HEK293 (cell line): ENCODE data around the gene SRPK1.

Experiments
- CTCF ChIA-PET: fragments of 350-600 bp; formaldehyde crosslinking; extraction: SDS; loops from one replicate; lab custom pipeline; 2021; ENCODE audit warnings: antibody characterized with exemption; lab: Yijun Ruan, JAX
- POLR2A ChIA-PET: fragments of 300-600 bp; formaldehyde crosslinking; extraction: SDS; loops from one replicate; lab custom pipeline; 2020; ENCODE audit warnings: antibody characterized with exemption, inconsistent platforms; lab: Yijun Ruan, JAX
- H3K27ac ChIP-seq: fragments of 200-500 bp; sonication (Bioruptor generic); 2 replicates; pipeline ENCODE4 v1.5.1; 2014; ENCODE audit warnings: low read depth, low read length, control low read depth, inconsistent platforms; ENCODE audit errors: extremely low read depth
- H3K36me3 ChIP-seq, 2 experiments: fragments of 200-500 bp in 1 of 2; sonication (Bioruptor generic) in 1 of 2; 1 replicate in 1 of 2; 2 replicates in 1 of 2; pipeline ENCODE4 v1.5.1; 2014 to 2017; ENCODE audit warnings: inconsistent platforms in 2 of 2, low read length in 2 of 2; ENCODE audit not compliant: control insufficient read depth in 2 of 2, insufficient read depth in 1 of 2
- H3K4me1 ChIP-seq: fragments of 200-500 bp; sonication (Bioruptor generic); 2 replicates; pipeline ENCODE4 v1.5.1; 2014; ENCODE audit warnings: mild to moderate bottlenecking, low read length, inconsistent platforms; ENCODE audit not compliant: control insufficient read depth, insufficient read depth
- H3K4me3 ChIP-seq: 2 replicates; pipeline ENCODE4 v1.5.1; 2011; ENCODE audit warnings: low read depth, mild to moderate bottlenecking, control low read depth, low read length, moderate library complexity
- H3K9me3 ChIP-seq: fragments of 200-500 bp; sonication (Bioruptor generic); 2 replicates; pipeline ENCODE4 v1.5.1; 2014; ENCODE audit warnings: low read depth, low read length, inconsistent platforms; ENCODE audit not compliant: control insufficient read depth, insufficient read depth
- CTCF ChIP-seq: fragments of 450-650 bp; formaldehyde crosslinking; IDR thresholded peaks from 2 replicates; pipeline ENCODE4 v1.5.1; 2016; ENCODE audit warnings: missing biosample characterization, missing genetic modification characterization
- KLF17 ChIP-seq: fragments of 450-650 bp; formaldehyde crosslinking; IDR thresholded peaks from 2 replicates; pipeline ENCODE4 v1.5.1; 2016; ENCODE audit warnings: missing biosample characterization, missing genetic modification characterization
- PRDM6 ChIP-seq: fragments of 450-650 bp; formaldehyde crosslinking; IDR thresholded peaks from 2 replicates; pipeline ENCODE4 v1.5.1; 2017; ENCODE audit warnings: missing biosample characterization, missing genetic modification characterization
- ZBTB8A ChIP-seq: fragments of 450-650 bp; formaldehyde crosslinking; IDR thresholded peaks from 2 replicates; pipeline ENCODE4 v1.5.1; 2016; ENCODE audit warnings: missing biosample characterization, missing genetic modification characterization
- ZFHX2 ChIP-seq: fragments of 450-650 bp; formaldehyde crosslinking; conservative IDR thresholded peaks from 2 replicates; pipeline ENCODE4 v1.5.1; 2016; ENCODE audit warnings: missing biosample characterization, missing genetic modification characterization
- ZFP37 ChIP-seq: fragments of 450-650 bp; formaldehyde crosslinking; IDR thresholded peaks from 2 replicates; pipeline ENCODE4 v1.5.1; 2016; ENCODE audit warnings: missing biosample characterization, missing genetic modification characterization
- ZNF112 ChIP-seq: fragments of 450-650 bp; formaldehyde crosslinking; IDR thresholded peaks from 2 replicates; pipeline ENCODE4 v1.5.0; 2017; ENCODE audit warnings: missing biosample characterization, missing genetic modification characterization
- ZNF169 ChIP-seq: fragments of 450-650 bp; formaldehyde crosslinking; IDR thresholded peaks from 2 replicates; pipeline ENCODE4 v1.5.1; 2016; ENCODE audit warnings: missing biosample characterization, missing genetic modification characterization
- ZNF184 ChIP-seq: fragments of 450-650 bp; IDR thresholded peaks from 2 replicates; pipeline ENCODE4 v1.5.1; 2018; ENCODE audit warnings: missing biosample characterization, mild to moderate bottlenecking, missing genetic modification characterization
- ZNF404 ChIP-seq: fragments of 450-650 bp; formaldehyde crosslinking; IDR thresholded peaks from 2 replicates; pipeline ENCODE4 v1.5.1; 2017; ENCODE audit warnings: missing biosample characterization, missing genetic modification characterization
- ZNF501 ChIP-seq: fragments of 450-650 bp; formaldehyde crosslinking; IDR thresholded peaks from 2 replicates; pipeline ENCODE4 v1.5.1; 2016; ENCODE audit warnings: missing biosample characterization, missing genetic modification characterization
- ZNF561 ChIP-seq: fragments of 450-650 bp; IDR thresholded peaks from 2 replicates; pipeline ENCODE4 v1.5.1; 2018; ENCODE audit warnings: missing biosample characterization, missing genetic modification characterization, borderline replicate concordance
- ZNF654 ChIP-seq: fragments of 450-650 bp; formaldehyde crosslinking; IDR thresholded peaks from 2 replicates; pipeline ENCODE4 v1.5.1; 2016; ENCODE audit warnings: low read depth, missing biosample characterization, missing genetic modification characterization
- ZNF76 ChIP-seq: fragments of 450-650 bp; formaldehyde crosslinking; IDR thresholded peaks from 2 replicates; pipeline ENCODE4; 2016; ENCODE audit warnings: low read depth, missing biosample characterization, missing genetic modification characterization, borderline replicate concordance
- ZNF768 ChIP-seq: fragments of 450-650 bp; formaldehyde crosslinking; IDR thresholded peaks from 2 replicates; pipeline ENCODE4 v1.5.1; 2018; ENCODE audit warnings: missing biosample characterization, mild to moderate bottlenecking, missing genetic modification characterization
- ZSCAN4 ChIP-seq: fragments of 450-650 bp; formaldehyde crosslinking; IDR thresholded peaks from 2 replicates; pipeline ENCODE4 v1.5.1; 2017; ENCODE audit warnings: missing biosample characterization, missing genetic modification characterization

Gene SRPK1

GRCh38 chr6:35962779-35963560, 42.1 kb upstream of the SRPK1 start:
- no peak overlapping the region for H3K27ac ChIP-seq
- CTCF ChIA-PET, result no interaction called here
- TF ChIP-seq ZFHX2 (tag by site-specific recombination) (no peak), ZNF768 (tag by site-specific recombination) (no peak)
- TF ChIP-seq, all 188 proteins: peak for 0
- H3K4me3 ChIP-seq, result no peak overlapping the region
- POLR2A ChIA-PET, result interaction anchor here (0.6 kb wide), 2 partner anchors 14 to 15 kb away, joined by 3 to 4 read pairs; no protein-coding TSS in a partner anchor
- H3K36me3 ChIP-seq, result no peaks in the 10 kb centered on the region
- no peaks in the 10 kb centered on the region for H3K4me1 ChIP-seq
- no peaks in the 10 kb centered on the region for H3K9me3 ChIP-seq

GRCh38 chr6:35960187-35960586, 39.3 kb upstream of the SRPK1 start:
- TF ChIP-seq ZNF112 (no peak), ZNF169 (no peak), PRDM6 (tag by site-specific recombination) (no peak), ZNF76 (no peak), ZNF184 (no peak), ZFP37 (tag by site-specific recombination) (no peak), ZBTB8A (tag by site-specific recombination) (no peak), ZNF501 (tag by site-specific recombination) (no peak), KLF17 (tag by site-specific recombination) (no peak)
- TF ChIP-seq, all 188 proteins: peak for 0
- POLR2A ChIA-PET, result no interaction called here
- CTCF ChIA-PET, result interaction anchor here (0.7 to 1.4 kb wide), 3 partner anchors 135 to 399 kb away, joined by 3 to 6 read pairs (median 4); no protein-coding TSS in a partner anchor

GRCh38 chr6:35955970-35956369, 35.1 kb upstream of the SRPK1 start:
- POLR2A ChIA-PET, result no interaction called here

More at GRCh38 chr6:35960187-35960586, 39.3 kb upstream of the SRPK1 start:
- no peak overlapping the region for H3K27ac ChIP-seq
- no peaks in the 10 kb centered on the region for H3K36me3 ChIP-seq
- H3K4me1 ChIP-seq, result no peaks in the 10 kb centered on the region
- H3K9me3 ChIP-seq, result no peaks in the 10 kb centered on the region
- no peak overlapping the region for H3K4me3 ChIP-seq

More at GRCh38 chr6:35955970-35956369, 35.1 kb upstream of the SRPK1 start:
- Histone ChIP-seq H3K9me3 (no peaks in the 10 kb centered on the region), H3K4me1 (no peaks in the 10 kb centered on the region), H3K36me3 (no peaks in the 10 kb centered on the region), H3K4me3 (no peak overlapping the region), H3K27ac (no peak overlapping the region)
- no peak for TF ChIP-seq ZNF404 (tag by site-specific recombination)
- TF ChIP-seq CTCF (tag by site-specific recombination), result peak; percentile 54; the same call in 1 of the 2 replicates
- peak; percentile 97 for TF ChIP-seq ZNF654 (tag by site-specific recombination)
- no peak for TF ChIP-seq ZNF561 (tag by site-specific recombination)
- TF ChIP-seq ZSCAN4 (tag by site-specific recombination), result no peak
- CTCF ChIA-PET, result interaction anchor here (0.6 to 3.0 kb wide), 17 partner anchors 9 to 1508 kb away, joined by 3 to 18 read pairs (median 3); partner anchors contain the start of genes ARMC12 and MAPK14
